Body of pancreas (tissue), 4 donors: ENCODE results near the gene NEB.
"Not testable (repeated sequence)": the region's sequence is repeated elsewhere in the genome, so short reads cannot be mapped to it uniquely, and the experiment has no call there.

Experiments used
- CTCF ChIP-seq, 7 experiments: fragments of 450-650 bp in 4 of 7; fragments of 200-600 bp in 3 of 7; sonication (generic) in 3 of 7; IDR thresholded peaks; one replicate each; pipeline ENCODE4 v1.5.1; 2016 to 2019; ENCODE audit warnings: antibody characterized with exemption in 7 of 7
- POLR2A ChIP-seq, 3 donors: fragments of 450-650 bp; IDR thresholded peaks; one replicate each; pipeline ENCODE4 v1.6.1; 2016; ENCODE audit warnings: antibody characterized with exemption in 3 of 3, mild to moderate bottlenecking in 2 of 3

GRCh38 chr2:151607459-151608424 lies 126.5 kb downstream of the NEB start:
- TF ChIP-seq CTCF, POLR2A (IDR thresholded peaks at IDR 0.05): not testable (repeated sequence)
